Gastroesophageal sphincter (tissue), 4 donors: ENCODE results near the gene MEA1. TPM values are rescaled to one million over a fixed set of nuclear protein-coding genes. Genes with fewer than 3 reads are reported as not detected.

Experiments
- ATAC-seq: fragments of 150-250 bp; one replicate; pipeline ENCODE4 v1.9.1; 2016; ENCODE audit warnings: mild to moderate bottlenecking, moderate library complexity
- H3K27ac ChIP-seq, 4 donors: fragments of 200-600 bp; sonication (generic) in 3 of 4; 1 replicate in 3 of 4; 2 replicates in 1 of 4; pipeline ENCODE4 v1.5.1; 2016 to 2019
- H3K27me3 ChIP-seq: fragments of 200-600 bp; sonication (generic); one replicate; pipeline ENCODE4 v1.5.1; 2019
- H3K36me3 ChIP-seq, 2 donors: fragments of 200-600 bp; sonication (generic); one replicate each; pipeline ENCODE4 v1.5.1; 2019; ENCODE audit warnings: control low read depth in 1 of 2
- H3K4me1 ChIP-seq, 3 donors: fragments of 200-600 bp; sonication (generic); 1 replicate in 2 of 3; 2 replicates in 1 of 3; pipeline ENCODE4 v1.5.1; 2016 to 2019; ENCODE audit warnings: control low read depth in 2 of 3
- H3K4me3 ChIP-seq, 2 donors: fragments of 200-600 bp; sonication (generic); one replicate each; pipeline ENCODE4 v1.5.1; 2019; ENCODE audit warnings: mild to moderate bottlenecking in 1 of 2, moderate library complexity in 1 of 2
- H3K9me3 ChIP-seq, 3 donors: fragments of 200-600 bp; sonication (generic); one replicate each; pipeline ENCODE4 v1.5.1; 2017 to 2019; ENCODE audit warnings: control low read depth in 2 of 3
- CTCF ChIP-seq, 4 experiments: fragments of 200-600 bp in 2 of 4; fragments of 450-650 bp in 2 of 4; sonication (generic) in 1 of 4; IDR thresholded peaks; one replicate each; pipeline ENCODE4 v1.5.1; 2017 to 2019; ENCODE audit warnings: antibody characterized with exemption in 4 of 4, mild to moderate bottlenecking in 2 of 4, moderate library complexity in 2 of 4
- EP300 ChIP-seq: sonication (generic); formaldehyde crosslinking; IDR thresholded peaks from one replicate; pipeline ENCODE4 v1.6.1; 2017; ENCODE audit warnings: antibody characterized with exemption, mild to moderate bottlenecking
- POLR2A ChIP-seq, 2 donors: fragments of 450-650 bp; IDR thresholded peaks; one replicate each; pipeline ENCODE4 v1.6.1; 2017; ENCODE audit warnings: antibody characterized with exemption in 2 of 2, mild to moderate bottlenecking in 2 of 2, moderate library complexity in 1 of 2
- POLR2AphosphoS5 ChIP-seq: sonication (generic); formaldehyde crosslinking; IDR thresholded peaks from one replicate; pipeline ENCODE4 v1.6.1; 2017; ENCODE audit warnings: antibody characterized with exemption
- WGBS, 2 donors: methylation state at CpG; one replicate each; pipeline ENCODE4 v1.1.5; 2018; ENCODE audit warnings: low coverage in 1 of 2; 5-methylcytosine and 5-hydroxymethylcytosine counted together
- total RNA-seq, 4 donors: library from RNA; depleted of rRNA; stranded (reverse); fragments of >200 nt; gene quantifications; one replicate each; pipeline ENCODE4 v1.1.0, GENCODE V29; 2016

Gene MEA1
- total RNA-seq, 4 donors from 2014 or later: 56.0 to 62.1 (median 58.3) TPM

- no peak overlapping the region for H3K4me3 ChIP-seq
- no peaks in the 10 kb centered on the region for H3K9me3 ChIP-seq
- 84 to 92% methylated on average over 3 to 5 of the region's 5 CpGs for WGBS, 2 donors
- TF ChIP-seq POLR2A (IDR thresholded peaks at IDR 0.05) (no peak), CTCF (IDR thresholded peaks at IDR 0.05) (no peak), POLR2AphosphoS5 (no peak), EP300 (no peak)
- H3K36me3 ChIP-seq: peaks cover 3 to 81% of the 10 kb centered on the region in 2 donors
- H3K27me3 ChIP-seq: no peaks in the 10 kb centered on the region
- H3K27ac ChIP-seq: no peak overlapping the region
- H3K4me1 ChIP-seq: peaks cover 0 to 29% (median 11%) of the 10 kb centered on the region in 3 donors
- no peak for ATAC-seq
These were observed 12.6 kb upstream of the MEA1 start for GRCh38 chr6:43026365-43026764.

GRCh38 chr6:43024436-43024835 lies 10.7 kb upstream of the MEA1 start:
- Histone ChIP-seq H3K4me3 (no peak overlapping the region), H3K4me1 (peaks cover 0 to 38% (median 20%) of the 10 kb centered on the region in 3 donors), H3K9me3 (no peaks in the 10 kb centered on the region), H3K36me3 (peaks cover 3 to 76% of the 10 kb centered on the region in 2 donors), H3K27ac (no peak overlapping the region), H3K27me3 (no peaks in the 10 kb centered on the region)
- ATAC-seq: no peak
- no peak for TF ChIP-seq POLR2AphosphoS5
- TF ChIP-seq POLR2A (IDR thresholded peaks at IDR 0.05): no peak
- TF ChIP-seq CTCF (IDR thresholded peaks at IDR 0.05): no peak
- TF ChIP-seq EP300: no peak
- 69 to 86% methylated on average over 2 of the region's 2 CpGs for WGBS, 2 donors

- peak; percentile 92 for ATAC-seq
- no peaks in the 10 kb centered on the region for H3K27me3 ChIP-seq
- TF ChIP-seq CTCF (IDR thresholded peaks at IDR 0.05) (no peak), EP300 (no peak), POLR2AphosphoS5 (peak; percentile 86), POLR2A (IDR thresholded peaks at IDR 0.05) (peak; percentile 43 to 49)
- peak within 1 kb of the TSS; percentile 34 to 94 (median 90) for H3K27ac ChIP-seq
- H3K9me3 ChIP-seq: no peaks in the 10 kb centered on the region
- WGBS, 2 donors: 0% methylated on average over 6 to 17 of the region's 56 CpGs
- peak within 1 kb of the TSS; percentile 63 to 86 for H3K4me3 ChIP-seq
- peaks cover 0 to 75% of the 10 kb centered on the region in 2 donors for H3K36me3 ChIP-seq
- H3K4me1 ChIP-seq: peaks cover 0 to 56% (median 31%) of the 10 kb centered on the region in 3 donors
These were observed 7.7 kb upstream of the MEA1 start, which contains the start of gene RRP36 for GRCh38 chr6:43021270-43022047. RRP36 (plus strand) TSS chr6:43021623; CDS start chr6:43021655, 32 bp downstream.

- no peak for ATAC-seq
These were observed 7.1 kb upstream of the MEA1 start for GRCh38 chr6:43020847-43021246.

More at GRCh38 chr6:43020847-43021246, 7.1 kb upstream of the MEA1 start:
- TF ChIP-seq CTCF (IDR thresholded peaks at IDR 0.05) (no peak), POLR2A (IDR thresholded peaks at IDR 0.05) (no peak), EP300 (no peak), POLR2AphosphoS5 (no peak)
- Histone ChIP-seq H3K4me3 (peak overlapping the region; percentile 63 to 86), H3K9me3 (no peaks in the 10 kb centered on the region), H3K27me3 (no peaks in the 10 kb centered on the region), H3K27ac (peak overlapping the region; percentile 34 to 94 (median 90)), H3K4me1 (peaks cover 0 to 62% (median 37%) of the 10 kb centered on the region in 3 donors), H3K36me3 (peaks cover 0 to 69% of the 10 kb centered on the region in 2 donors)
- 40% methylated on average over 1 of the region's 5 CpGs; no CpG with 5 or more reads in 1 of the 2 donors for WGBS, 2 donors
